ENCODE results near the gene ANKLE1.
A peak's percentile ranks its signal among the peaks of the same experiment; 100 is the strongest.
"Not testable (repeated sequence)": the region's sequence is repeated elsewhere in the genome, so short reads cannot be mapped to it uniquely, and the experiment has no call there.

The ANKLE1 gene

DNA sequence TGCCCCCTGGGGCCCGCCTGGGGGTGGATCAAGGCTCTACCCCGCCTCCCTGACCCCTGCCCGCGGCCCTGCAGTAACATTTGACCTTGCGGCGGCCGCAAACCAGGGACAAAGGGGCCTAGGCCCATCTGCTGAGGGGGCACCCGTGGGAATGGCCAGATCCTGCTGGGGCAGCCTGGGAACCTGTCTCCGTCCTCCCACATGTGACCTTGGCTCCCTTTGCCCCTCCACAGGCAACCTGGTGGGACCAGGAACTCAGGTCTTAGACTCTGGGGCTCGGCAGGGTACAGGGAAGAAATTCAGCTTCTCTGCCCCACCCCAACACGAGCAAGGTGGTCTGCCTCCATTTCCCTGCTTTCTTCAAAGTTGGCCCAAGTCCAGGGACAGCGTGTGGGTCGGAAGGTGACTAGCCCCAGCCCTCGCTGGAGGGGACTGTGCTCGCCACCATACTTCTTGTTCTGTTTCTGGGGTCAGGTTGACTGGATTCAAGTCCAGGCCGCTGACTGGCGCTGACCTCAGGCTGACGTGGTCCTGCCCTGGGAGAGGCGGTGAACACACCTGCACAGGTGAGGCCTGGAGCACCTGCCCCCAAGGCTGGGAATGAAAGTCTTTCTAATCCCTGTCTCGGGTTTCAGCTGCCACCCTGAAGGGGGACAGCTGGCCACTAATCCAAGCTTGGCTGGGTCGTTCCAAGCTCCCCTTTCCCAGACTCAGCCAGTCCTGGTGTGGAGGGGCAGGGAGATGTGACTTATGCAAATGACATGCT lies 33.5 kb upstream of the ANKLE1 start:
- DNase-seq, result no peak

DNA sequence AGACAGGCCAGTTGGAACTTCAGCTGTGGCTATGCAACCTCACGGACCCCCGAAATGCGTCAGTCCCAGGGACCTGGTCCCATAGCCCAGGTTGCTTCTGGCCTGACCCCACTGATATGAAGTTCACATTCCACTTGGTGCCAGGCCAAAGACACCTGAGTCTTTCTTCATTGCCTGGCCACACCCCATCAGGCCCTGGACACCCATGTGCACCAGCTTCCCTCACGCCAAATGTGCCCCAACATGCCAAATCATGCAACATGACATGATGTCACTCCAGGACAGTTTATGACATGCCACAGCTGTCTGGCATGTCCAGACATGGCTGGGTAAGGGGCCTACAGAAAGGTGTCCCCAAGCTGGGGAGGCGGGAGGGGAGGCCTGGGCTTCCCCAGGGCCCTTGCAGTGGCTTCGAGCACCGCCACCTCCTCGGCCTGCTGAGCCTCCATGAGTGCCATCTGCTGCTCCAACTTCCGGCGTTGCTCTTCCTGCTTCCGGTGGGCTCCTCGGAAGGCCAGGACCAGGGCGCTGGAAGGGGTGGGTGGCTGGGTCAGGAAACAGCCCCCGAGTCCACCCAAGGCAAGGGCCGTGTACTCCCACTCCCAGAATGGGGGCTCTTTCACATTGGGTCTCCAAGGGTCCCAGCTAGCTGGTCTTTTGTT lies 31.7 kb upstream of the ANKLE1 start:
- no peak for DNase-seq

DNA sequence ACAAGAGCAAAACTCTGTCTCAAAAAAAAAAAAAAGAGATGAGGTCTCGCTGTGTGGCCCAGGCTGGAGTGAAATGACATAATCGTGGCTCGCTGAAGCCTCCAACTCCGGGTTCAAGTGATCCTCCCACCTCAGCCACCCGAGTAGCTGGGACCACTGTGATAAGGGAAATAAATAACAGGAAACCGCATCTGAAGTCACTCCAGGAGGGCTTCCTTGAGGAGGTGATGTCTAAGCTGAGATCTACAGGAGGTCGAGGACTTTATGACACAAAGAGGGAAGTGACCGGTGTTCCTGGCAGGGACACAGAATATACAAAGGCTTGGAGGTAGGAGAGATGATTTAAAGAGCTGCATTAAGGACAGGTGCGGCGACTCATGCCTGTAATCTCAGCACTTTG lies 27.1 kb upstream of the ANKLE1 start:
- DNase-seq, result no peak

DNA sequence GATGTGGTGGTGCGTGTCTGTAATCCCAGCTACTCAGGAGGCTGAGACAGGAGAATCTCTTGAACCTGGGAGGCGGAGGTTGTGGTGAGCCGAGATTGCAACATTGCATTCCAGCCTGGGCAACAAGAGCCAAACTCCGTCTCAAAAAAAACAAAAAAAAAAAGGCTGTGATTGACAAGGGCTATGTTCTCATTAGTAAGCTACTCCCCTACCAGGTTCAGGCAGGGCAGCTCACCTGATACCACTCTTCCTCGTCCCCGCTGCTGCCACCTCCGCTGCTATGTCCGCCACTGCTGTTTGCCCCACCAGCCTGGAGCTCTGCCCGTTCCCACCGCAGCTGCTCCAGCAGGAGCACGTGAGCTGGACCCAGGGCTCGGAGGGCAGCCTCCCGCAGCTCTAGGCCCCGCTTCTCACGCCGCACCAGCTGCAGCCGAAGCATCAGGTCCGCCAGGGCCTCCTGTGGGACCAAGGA lies 26.5 kb upstream of the ANKLE1 start:
- no peak for DNase-seq

DNA sequence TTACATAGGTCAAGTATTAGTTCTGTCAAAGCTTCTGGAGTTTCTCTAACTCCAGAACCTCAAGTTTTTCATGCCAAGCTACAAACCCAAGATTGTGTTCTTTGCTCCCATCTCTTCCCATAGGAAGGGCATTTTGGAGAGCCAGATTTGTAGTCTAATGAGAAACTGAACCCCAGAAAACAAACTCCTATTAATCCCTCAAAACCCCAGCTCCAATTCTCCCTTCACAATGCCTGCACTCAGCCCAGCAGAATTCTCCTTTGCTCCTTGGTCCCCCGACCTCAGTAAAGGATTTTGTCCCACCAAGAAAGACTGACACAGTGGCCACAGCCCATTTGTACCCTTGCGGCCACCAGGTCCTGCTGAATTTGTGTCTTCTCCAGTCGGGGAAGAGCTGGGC lies 25.6 kb upstream of the ANKLE1 start:
- no peak for DNase-seq

DNA sequence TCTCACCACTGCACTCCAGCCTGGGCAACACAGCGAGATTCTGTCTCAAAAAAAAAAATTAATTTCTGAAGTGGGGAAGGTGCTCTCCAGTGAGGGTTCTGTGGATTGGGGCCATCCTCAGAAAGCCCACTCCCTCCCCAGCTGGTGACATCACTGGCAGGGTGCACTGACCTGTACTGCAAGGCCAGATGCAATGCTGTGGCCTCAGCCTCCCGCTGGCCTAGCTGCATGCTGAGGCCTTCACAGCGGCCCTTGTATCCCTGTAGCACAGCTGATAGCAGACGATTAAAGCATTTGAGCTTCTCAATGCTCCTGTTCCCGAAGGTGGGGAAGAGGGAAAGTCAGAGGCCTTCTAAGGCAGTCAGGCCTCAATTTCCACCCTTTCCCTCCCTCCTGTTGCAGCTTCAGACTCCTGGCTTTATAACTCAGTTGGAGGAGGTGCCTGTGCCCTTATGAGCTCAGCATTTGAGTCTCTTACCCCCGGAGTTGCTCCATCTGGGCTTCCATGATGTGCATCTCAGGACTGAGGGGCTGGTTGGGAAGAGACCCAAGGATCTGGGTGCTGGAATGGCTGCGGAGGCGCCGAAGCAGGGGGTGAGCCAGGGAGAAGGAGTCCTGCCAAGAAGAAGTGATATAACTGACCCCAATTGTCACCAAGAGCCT lies 22.5 kb upstream of the ANKLE1 start:
- no peak for DNase-seq

DNA sequence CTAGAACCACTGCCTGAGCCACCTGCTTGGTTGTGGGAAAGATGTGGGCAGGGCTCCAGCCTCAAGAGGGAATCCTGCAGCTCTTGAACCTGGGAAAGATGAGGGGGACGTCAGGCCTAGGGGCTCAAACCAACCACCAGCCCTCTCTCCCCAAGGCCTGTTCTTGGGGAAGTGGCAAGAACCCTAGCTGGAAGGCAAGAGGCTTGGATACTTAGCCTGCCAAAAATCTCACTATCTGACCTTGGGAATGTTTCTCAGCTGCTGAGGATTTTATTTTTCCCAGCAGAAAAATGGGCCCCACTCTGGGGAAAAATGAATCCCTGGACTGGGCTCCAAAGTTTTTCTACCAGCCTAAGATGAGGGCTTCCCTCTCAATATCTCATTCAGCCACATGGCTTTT lies 21.8 kb upstream of the ANKLE1 start:
- DNase-seq, result no peak

DNA sequence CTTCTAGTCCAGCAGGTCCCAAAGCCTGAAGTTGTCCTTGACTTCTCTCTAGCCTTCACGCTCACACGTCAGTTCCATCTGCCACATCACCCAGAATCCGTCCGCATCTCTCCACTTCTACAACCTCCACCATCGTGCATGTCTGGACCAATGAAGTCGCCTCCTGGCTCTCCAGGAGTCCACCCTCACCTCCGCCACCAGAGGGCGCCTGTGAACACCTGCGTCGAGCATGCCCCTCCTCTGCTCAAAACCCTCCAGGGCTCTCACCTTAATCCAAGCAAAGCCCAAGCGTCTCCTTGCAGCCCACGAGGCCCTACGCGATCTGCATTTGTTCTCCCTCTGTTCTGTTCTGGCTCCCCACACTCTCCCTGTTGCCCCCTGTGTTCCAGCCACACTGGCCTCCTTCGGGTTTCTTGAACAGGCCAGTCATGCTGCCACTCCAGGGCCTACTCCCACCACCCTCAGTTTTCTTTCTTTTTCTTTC lies 20.8 kb upstream of the ANKLE1 start:
- peak; percentile 84 for DNase-seq

DNA sequence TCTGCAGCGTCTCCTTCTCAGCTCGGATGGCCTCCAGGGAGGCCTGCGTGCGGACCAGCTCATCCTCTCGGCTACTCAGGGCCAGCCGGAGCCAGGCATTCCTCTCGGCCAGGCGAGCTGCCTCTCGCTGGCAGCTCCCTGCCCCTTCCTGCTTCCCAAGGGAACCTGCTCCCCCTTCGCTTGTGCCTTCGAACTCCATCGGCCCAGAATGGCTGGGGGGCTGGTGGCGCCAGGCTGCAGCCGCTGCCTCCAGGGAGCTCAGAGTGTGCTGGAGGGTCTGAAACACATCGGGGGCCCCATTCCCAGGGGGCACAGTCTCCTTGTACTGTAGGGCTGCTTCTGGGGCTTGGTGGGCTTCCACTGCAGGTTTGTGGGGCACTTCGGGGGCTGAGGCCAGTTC lies 19.1 kb upstream of the ANKLE1 start:
- DNase-seq, result no peak

DNA sequence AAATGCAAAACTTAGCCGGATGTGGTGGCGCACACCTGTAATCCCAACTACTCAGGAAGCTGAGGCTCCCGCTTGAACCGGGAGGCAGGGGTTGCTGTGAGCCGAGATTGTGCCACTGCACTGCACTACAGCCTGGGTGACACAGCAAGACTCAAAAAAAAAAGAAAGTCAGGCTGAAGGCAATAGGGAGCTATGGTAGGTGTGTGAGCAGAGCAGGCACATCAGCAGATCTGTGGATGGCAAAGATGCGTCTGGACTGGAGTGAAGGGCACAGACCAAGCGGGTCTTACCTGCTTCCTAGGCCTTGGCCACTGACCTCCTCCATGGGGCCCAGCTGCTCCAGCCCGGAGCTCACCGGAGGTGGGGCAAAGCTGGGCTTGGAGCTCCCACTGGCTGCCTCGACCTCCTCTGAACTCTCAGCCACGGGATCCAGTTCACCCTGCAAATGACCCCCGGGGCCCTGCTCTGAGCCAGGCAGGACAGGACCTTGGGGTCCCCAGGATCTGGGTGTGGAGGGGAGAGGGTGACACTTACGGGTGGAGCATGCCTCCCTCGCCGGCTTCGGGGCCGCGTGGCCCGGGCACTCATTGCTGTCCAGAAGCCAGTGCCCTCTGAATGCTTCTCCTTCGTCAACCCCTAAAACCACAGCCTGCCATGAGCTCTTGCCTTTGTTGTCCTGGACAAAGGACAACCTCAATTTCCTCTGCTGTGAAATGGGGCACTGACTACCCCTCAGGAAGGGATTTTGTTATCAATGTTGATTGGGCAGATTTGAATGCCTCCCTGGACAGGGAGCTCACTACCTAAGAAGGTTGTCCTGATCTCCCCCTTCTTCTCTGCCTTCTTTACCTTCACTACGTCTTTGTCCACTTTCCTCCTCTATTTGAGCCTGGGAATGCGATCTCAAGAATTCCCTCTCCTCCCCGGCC lies 17.7 kb upstream of the ANKLE1 start:
- no peak for DNase-seq

DNA sequence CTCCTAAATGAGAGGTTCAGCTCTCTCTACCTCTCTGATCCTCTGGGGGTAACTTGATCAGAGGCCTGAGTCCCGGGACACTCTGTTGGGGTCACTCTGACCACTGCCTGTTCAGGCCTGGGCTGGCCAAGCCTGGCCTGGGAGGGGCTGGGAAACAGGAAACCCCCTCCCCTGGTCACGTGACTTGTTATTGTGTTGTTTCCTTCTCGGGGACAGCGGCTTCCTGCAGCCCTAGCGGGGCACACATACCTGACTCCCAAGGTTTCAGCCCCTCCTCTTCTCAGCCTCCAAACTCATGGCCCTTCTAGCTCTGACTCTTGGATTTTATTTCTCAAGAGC lies 17.1 kb upstream of the ANKLE1 start, which contains the start of gene USHBP1:
Gene USHBP1 (minus strand): TSS at position 105 of the 339 bp plus-strand sequence. CDS start 446 bp downstream, outside the sequence.
- DNase-seq, result no peak

DNA sequence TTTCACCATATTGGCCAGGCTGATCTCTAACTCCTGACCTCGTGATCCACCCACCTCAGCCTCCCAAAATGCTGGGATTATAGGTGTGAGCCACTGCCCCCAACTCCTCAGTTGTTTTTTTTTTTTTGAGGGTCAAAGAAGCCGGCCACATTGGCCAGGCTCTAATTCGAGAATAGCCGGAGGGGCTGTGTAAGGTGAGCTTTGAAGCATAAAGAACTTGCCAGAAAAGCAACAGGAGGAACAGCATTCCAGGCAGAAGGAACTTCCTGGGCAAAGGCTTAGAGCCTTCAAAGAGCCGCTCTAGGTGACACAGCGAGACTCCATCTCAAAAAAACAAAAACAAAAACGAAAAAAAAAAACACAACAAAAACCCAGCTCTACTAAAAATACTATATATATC lies 15.7 kb upstream of the ANKLE1 start:
- DNase-seq, result no peak

DNA sequence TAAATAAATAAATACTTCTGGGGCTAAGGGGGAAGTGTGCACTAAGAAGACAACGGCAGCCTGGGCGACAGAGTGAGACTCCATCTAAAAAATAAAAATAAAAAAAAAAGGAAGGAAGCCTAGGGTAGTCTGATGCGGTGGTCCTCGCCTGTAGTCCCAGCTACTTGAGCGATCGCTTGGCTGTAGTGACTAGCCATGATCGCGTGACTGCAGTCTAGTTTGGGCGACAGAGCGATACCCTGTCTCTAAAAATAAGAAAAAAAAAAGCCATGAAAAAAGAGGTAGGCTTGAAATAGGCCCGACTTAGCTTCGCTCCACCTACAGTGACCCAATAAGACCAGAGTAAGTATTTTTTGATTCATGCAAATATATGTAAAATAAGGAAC lies 15.1 kb upstream of the ANKLE1 start:
- DNase-seq, result no peak

DNA sequence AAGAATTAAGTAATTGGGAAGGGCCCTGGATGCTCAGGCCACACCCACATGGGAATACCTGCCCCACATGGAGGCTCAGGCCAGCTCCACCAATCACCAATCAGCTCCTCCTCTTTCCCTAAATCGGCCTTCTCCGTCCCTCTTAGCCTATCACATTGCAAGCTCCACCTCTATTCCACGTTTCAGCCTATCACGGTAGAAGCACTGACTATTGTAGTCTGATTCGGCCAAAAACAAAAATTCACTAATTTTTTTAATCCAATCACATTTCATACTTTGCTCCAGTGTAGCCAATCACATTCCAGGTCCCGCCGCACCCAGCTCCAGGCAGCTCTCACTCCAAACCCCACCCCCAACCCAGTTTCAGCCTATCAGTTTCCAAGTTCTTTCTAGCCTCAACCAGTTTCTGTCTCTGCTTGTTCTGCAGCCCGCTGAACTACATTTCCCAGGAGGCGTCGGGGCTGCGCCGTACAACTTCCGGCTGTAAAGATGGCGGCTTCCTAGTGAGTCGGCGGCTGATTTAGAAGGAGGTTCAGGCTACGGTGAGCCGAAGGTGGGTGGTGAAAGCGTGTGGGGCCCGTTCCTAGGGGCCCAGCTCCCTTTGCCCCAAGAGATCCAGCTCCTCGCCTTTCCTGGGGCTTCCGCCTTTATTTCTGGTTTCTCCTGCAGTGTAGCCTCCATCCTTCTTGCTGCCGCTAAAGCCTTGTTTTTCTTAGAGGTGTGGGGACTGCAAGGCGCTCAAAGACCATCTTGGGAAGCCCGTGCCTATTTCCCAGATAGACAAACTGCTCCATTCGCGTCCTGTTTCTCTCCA lies 14.5 kb upstream of the ANKLE1 start, which contains the start of gene BABAM1:
Gene BABAM1 (plus strand): TSS at position 469 of the 814 bp plus-strand sequence. CDS start 1,364 bp downstream, outside the sequence.
- peak; percentile 99 for DNase-seq

DNA sequence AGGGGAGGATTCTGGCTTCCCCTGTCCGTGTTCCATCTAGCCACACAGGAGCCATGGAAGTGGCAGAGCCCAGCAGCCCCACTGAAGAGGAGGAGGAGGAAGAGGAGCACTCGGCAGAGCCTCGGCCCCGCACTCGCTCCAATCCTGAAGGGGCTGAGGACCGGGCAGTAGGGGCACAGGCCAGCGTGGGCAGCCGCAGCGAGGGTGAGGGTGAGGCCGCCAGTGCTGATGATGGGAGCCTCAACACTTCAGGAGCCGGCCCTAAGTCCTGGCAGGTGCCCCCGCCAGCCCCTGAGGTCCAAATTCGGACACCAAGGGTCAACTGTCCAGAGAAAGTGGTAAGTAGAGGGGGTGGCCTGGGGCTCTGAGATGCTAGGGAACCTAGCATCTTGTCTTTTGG lies 12.9 kb upstream of the ANKLE1 start:
- DNase-seq, result no peak

DNA sequence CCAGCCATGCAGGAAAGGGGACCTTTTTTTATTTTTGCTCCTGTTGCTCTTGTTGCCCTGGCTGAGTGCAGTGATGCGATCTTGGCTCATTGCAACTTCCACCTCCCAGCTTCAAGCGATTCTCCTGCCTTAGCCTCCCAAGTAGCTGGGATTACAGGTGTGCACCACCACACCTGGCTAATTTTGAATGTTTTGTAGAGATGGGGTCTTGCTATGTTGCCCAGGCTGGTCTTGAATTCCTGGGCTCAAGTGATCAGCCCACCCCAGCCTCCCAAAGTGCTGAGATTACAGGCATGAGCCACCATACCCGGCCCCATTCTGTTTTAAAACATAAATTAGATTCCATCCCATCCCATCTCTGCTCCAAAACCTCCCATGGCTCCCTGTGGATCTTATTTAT lies 6.8 kb upstream of the ANKLE1 start:
- DNase-seq, result not testable (repeated sequence)

DNA sequence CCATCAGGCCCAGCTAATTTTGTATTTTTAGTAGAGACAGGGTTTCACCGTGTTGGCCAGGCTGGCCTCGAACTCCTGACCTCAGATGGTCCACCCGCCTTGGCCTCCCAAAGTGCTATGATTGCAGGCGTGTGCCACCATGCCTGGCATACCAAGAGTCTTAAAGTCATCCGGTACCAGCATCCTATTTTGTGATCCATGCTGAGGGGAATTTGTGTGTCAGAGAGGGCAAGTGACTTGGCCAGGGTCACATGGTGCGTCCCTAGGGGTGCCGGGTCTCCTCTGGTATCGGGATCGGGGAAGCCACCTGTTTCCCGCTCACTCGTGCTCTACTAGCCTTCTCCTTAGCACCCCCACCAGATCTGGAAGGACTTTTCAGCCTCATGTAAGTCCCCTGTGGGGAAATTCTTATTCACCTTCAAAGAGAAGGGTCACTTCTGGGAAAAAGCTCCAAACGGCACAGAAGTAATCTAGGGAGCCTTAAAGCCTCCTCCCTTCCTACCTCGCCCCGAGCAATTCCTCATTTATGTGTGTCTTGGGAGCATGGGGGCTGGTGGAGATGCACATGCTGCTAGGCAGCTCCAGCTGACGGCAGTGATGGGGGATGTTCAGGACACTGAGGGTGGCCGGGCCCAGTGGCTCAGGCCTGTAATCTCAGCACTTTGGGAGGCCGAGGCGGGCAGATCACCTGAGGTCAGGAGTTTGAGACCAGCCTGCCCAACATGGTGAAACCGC lies 6.1 kb upstream of the ANKLE1 start:
- no peak for DNase-seq

DNA sequence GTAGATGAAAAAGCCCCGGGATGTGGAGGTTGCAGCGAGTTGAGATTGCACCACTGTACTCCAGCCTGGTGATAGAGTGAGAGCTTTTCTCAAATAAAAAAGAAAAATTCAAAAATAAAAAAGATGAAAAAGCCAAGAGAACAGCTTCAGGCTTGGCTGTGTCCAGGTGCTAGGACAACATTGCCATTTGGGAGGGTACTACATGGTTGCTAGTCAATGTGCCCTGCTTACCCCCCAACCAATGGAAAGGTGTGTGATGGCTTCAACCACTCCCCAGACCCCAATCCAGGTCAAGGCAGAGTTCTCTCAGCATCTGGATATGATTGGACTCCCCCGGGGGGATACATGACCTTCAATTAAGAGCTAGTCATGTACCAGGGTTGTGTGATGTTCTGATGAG lies 2.3 kb upstream of the ANKLE1 start:
- no peak for DNase-seq

DNA sequence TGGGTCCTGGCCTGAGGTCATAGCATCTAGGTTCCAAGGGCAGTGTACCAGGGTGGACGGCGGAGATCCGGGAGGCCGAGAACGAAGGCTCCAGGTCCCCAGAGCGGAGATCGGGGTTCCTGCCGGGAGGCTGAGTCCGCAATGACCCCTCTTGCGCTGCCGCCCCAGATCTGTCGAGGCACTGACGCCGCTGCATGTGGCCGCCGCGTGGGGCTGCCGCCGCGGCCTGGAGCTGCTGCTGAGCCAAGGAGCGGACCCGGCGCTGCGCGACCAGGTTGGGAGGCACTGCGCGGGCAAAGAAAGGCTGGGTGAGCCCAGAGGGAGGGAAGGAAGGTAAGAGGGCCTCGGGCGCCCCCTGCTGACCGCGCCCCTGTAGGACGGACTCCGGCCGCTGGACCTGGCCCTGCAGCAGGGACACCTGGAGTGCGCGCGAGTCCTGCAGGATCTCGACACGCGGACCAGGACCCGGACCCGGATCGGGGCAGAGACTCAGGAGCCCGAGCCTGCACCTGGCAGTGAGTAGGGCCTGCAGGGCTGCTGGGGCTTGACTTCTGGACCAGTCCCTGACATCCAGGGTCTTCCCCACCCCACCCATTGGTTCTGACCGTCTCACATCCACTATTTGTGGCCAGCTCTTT lies 906 bp downstream of the ANKLE1 start:
- DNase-seq, result peak; percentile 72

DNA sequence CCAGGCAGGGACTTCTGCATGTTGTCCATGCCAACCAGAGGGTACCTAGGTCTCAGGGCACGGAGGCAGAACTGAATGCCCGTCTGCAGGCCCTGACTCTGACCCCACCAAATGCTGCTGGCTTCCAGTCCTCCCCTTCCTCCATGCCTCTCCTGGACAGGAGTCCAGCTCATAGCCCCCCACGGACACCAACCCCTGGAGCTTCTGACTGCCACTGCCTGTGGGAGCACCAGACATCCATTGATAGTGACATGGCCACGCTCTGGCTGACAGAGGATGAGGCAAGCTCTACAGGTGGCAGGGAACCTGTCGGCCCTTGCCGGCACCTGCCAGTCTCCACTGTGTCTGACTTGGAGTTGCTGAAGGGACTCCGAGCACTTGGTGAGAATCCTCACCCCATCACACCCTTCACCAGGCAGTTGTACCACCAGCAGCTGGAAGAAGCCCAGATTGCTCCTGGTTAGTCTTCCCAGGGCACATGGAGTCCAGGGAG lies 1.8 kb downstream of the ANKLE1 start:
- no peak for DNase-seq
